ENCODE results near the gene CACNA2D4. TPM values are rescaled to one million over a fixed set of nuclear protein-coding genes. Genes with fewer than 3 reads are reported as not detected.

The CACNA2D4 gene
- total RNA-seq, 1 experiment from 2014 or later = 1.7 TPM

DNA sequence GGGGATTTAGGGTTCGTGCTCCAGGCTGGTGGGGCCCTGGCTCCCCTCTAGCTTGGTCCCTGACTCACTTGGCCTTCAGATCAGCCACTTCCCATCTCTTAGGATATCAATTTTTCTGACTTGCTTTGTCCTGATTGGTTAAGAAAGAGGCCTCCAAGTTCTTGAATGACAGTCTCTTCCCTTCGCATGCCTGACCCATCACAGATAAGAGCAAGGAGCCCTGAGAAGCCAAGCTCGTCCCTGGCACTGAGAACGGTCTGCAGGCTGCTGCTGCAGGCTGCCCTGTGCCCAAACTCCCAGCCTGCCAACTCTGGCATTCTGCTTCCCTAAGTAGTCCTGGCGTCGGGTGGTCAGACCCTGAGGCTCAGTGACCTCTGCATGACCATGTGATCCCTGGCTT, 98.9 kb downstream of the CACNA2D4 start:
- no peaks in the 10 kb centered on the region for H3K4me1 ChIP-seq (ENCODE audit: control insufficient read depth in 1 of 2, insufficient read depth in 2 of 2, low read length in 2 of 2)
- intact Hi-C loops (cut with micrococcal nuclease) = no loop called here
- DNase-seq (ENCODE audit: low read depth, low spot score) = no peak
- H4K20me1 ChIP-seq (ENCODE audit: insufficient read depth) = no peaks in the 10 kb centered on the region
- no peaks in the 10 kb centered on the region for H3K36me3 ChIP-seq (ENCODE audit: control insufficient read depth in 1 of 2, insufficient read depth in 2 of 2, low read length in 2 of 2)
- no peak overlapping the region for H3K9ac ChIP-seq (ENCODE audit: low read length)
- H3K79me2 ChIP-seq (ENCODE audit: insufficient read depth, low read length) = no peaks in the 10 kb centered on the region
- H3K27me3 ChIP-seq (ENCODE audit: insufficient read depth, low read length) = peaks cover 6% of the 10 kb centered on the region; the same call in 1 of the 2 replicates
- RAD21 ChIA-PET (ENCODE audit: low non-redundant PET in 1 of 2, low total read pairs in 2 of 2, uncharacterized antibody in 2 of 2, unreplicated experiment in 2 of 2) = no interaction called here
- no peak overlapping the region for H3K4me3 ChIP-seq (replicated peaks in 1 of 2; ENCODE audit: low read depth in 1 of 2, low read length in 2 of 2)
- no peak for TF ChIP-seq ZFX (IDR thresholded peaks at IDR 0.05)
- TF ChIP-seq, protein P1, sequence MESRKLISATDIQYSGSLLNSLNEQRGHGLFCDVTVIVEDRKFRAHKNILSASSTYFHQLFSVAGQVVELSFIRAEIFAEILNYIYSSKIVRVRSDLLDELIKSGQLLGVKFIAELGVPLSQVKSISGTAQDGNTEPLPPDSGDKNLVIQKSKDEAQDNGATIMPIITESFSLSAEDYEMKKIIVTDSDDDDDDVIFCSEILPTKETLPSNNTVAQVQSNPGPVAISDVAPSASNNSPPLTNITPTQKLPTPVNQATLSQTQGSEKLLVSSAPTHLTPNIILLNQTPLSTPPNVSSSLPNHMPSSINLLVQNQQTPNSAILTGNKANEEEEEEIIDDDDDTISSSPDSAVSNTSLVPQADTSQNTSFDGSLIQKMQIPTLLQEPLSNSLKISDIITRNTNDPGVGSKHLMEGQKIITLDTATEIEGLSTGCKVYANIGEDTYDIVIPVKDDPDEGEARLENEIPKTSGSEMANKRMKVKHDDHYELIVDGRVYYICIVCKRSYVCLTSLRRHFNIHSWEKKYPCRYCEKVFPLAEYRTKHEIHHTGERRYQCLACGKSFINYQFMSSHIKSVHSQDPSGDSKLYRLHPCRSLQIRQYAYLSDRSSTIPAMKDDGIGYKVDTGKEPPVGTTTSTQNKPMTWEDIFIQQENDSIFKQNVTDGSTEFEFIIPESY (IDR thresholded peaks at IDR 0.05; ENCODE audit: extremely low read depth, insufficient replicate concordance, low read length) = no peak
- TF ChIP-seq, protein P2, sequence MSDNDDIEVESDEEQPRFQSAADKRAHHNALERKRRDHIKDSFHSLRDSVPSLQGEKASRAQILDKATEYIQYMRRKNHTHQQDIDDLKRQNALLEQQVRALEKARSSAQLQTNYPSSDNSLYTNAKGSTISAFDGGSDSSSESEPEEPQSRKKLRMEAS (IDR thresholded peaks at IDR 0.05) = no peak
- no peak for TF ChIP-seq JUND (IDR thresholded peaks at IDR 0.05)
- no peak for TF ChIP-seq SP1 (IDR thresholded peaks at IDR 0.05; ENCODE audit: low read depth)
- TF ChIP-seq POLR2AphosphoS5 (IDR thresholded peaks at IDR 0.05; ENCODE audit: low read depth, low read length) = no peak
- TF ChIP-seq POLR2A (IDR thresholded peaks at IDR 0.05; ENCODE audit: borderline replicate concordance, extremely low read depth, insufficient read depth, insufficient read length) = no peak
- no peak for TF ChIP-seq ATF3 (IDR thresholded peaks at IDR 0.05)
- TF ChIP-seq ZNF274 (IDR thresholded peaks at IDR 0.05; ENCODE audit: low read depth, low read length) = no peak
- H3K9me3 ChIP-seq (ENCODE audit: control insufficient read depth in 1 of 2, insufficient read depth in 1 of 2, low read depth in 1 of 2, low read length in 2 of 2) = no peaks in the 10 kb centered on the region
- no TSS peak for BruUV-seq (replicated peaks)
- POLR2A ChIA-PET = no interaction called here
- no peak overlapping the region for H2AFZ ChIP-seq (ENCODE audit: low read depth, low read length, poor library complexity, severe bottlenecking)
- H3K27ac ChIP-seq (ENCODE audit: low read depth, low read length) = no peak overlapping the region
- H3K4me2 ChIP-seq (ENCODE audit: low read length) = no peak overlapping the region
- no peaks in the 10 kb centered on the region for H3K9me2 ChIP-seq (ENCODE audit: insufficient read depth)
- no peak for ATAC-seq
- CTCF ChIA-PET = no interaction called here

- DNase-seq (ENCODE audit: low read depth, low spot score) (no peak), ATAC-seq (no peak)
- ChIA-PET RAD21 (ENCODE audit: low non-redundant PET in 1 of 2, low total read pairs in 2 of 2, uncharacterized antibody in 2 of 2, unreplicated experiment in 2 of 2) (no interaction called here), CTCF (no interaction called here), POLR2A (no interaction called here)
- Histone ChIP-seq H3K9me2 (ENCODE audit: insufficient read depth) (no peaks in the 10 kb centered on the region), H3K27ac (ENCODE audit: low read depth, low read length) (no peak overlapping the region), H3K4me1 (ENCODE audit: control insufficient read depth in 1 of 2, insufficient read depth in 2 of 2, low read length in 2 of 2) (no peaks in the 10 kb centered on the region), H3K9ac (ENCODE audit: low read length) (no peak overlapping the region), H3K79me2 (ENCODE audit: insufficient read depth, low read length) (no peaks in the 10 kb centered on the region), H3K27me3 (ENCODE audit: insufficient read depth, low read length) (peaks cover 6% of the 10 kb centered on the region; the same call in 1 of the 2 replicates), H4K20me1 (ENCODE audit: insufficient read depth) (no peaks in the 10 kb centered on the region), H3K4me2 (ENCODE audit: low read length) (no peak overlapping the region), H3K4me3 (replicated peaks in 1 of 2; ENCODE audit: low read depth in 1 of 2, low read length in 2 of 2) (no peak overlapping the region), H2AFZ (ENCODE audit: low read depth, low read length, poor library complexity, severe bottlenecking) (no peak overlapping the region), H3K36me3 (ENCODE audit: control insufficient read depth in 1 of 2, insufficient read depth in 2 of 2, low read length in 2 of 2) (no peaks in the 10 kb centered on the region), H3K9me3 (ENCODE audit: control insufficient read depth in 1 of 2, insufficient read depth in 1 of 2, low read depth in 1 of 2, low read length in 2 of 2) (no peaks in the 10 kb centered on the region)
- intact Hi-C loops (cut with micrococcal nuclease) = no loop called here
- no TSS peak for BruUV-seq (replicated peaks)
- TF ChIP-seq SP1 (IDR thresholded peaks at IDR 0.05; ENCODE audit: low read depth) = no peak
- no peak for TF ChIP-seq POLR2AphosphoS5 (IDR thresholded peaks at IDR 0.05; ENCODE audit: low read depth, low read length)
- TF ChIP-seq, protein P3, sequence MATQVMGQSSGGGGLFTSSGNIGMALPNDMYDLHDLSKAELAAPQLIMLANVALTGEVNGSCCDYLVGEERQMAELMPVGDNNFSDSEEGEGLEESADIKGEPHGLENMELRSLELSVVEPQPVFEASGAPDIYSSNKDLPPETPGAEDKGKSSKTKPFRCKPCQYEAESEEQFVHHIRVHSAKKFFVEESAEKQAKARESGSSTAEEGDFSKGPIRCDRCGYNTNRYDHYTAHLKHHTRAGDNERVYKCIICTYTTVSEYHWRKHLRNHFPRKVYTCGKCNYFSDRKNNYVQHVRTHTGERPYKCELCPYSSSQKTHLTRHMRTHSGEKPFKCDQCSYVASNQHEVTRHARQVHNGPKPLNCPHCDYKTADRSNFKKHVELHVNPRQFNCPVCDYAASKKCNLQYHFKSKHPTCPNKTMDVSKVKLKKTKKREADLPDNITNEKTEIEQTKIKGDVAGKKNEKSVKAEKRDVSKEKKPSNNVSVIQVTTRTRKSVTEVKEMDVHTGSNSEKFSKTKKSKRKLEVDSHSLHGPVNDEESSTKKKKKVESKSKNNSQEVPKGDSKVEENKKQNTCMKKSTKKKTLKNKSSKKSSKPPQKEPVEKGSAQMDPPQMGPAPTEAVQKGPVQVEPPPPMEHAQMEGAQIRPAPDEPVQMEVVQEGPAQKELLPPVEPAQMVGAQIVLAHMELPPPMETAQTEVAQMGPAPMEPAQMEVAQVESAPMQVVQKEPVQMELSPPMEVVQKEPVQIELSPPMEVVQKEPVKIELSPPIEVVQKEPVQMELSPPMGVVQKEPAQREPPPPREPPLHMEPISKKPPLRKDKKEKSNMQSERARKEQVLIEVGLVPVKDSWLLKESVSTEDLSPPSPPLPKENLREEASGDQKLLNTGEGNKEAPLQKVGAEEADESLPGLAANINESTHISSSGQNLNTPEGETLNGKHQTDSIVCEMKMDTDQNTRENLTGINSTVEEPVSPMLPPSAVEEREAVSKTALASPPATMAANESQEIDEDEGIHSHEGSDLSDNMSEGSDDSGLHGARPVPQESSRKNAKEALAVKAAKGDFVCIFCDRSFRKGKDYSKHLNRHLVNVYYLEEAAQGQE (IDR thresholded peaks at IDR 0.05; ENCODE audit: low read depth) = no peak
- TF ChIP-seq ZFX (IDR thresholded peaks at IDR 0.05) = no peak
- TF ChIP-seq, protein P1 (IDR thresholded peaks at IDR 0.05; ENCODE audit: extremely low read depth, insufficient replicate concordance, low read length) = no peak
- TF ChIP-seq EZH2 (IDR thresholded peaks at IDR 0.05) = no peak
- no peak for TF ChIP-seq JUND (IDR thresholded peaks at IDR 0.05)
Observed at GRCh38 chr12:1819050-1819449, 99.4 kb downstream of the CACNA2D4 start.
